GM21825 (cell line): ENCODE results near the gene EXOC7.
"Not testable (repeated sequence)": the region's sequence is repeated elsewhere in the genome, so short reads cannot be mapped to it uniquely, and the experiment has no call there.

Experiments
- ATAC-seq: cut with Tn5 transposase; IDR thresholded peaks from one replicate; pipeline ENCODE4 v1.9.1; 2021; ENCODE audit warnings: mild to moderate bottlenecking, moderate library complexity; ENCODE audit not compliant: unreplicated experiment

EXOC7 gene

GRCh38 chr17:76088868-76089576, 14.6 kb downstream of the EXOC7 start:
- ATAC-seq, result no peak

DNA sequence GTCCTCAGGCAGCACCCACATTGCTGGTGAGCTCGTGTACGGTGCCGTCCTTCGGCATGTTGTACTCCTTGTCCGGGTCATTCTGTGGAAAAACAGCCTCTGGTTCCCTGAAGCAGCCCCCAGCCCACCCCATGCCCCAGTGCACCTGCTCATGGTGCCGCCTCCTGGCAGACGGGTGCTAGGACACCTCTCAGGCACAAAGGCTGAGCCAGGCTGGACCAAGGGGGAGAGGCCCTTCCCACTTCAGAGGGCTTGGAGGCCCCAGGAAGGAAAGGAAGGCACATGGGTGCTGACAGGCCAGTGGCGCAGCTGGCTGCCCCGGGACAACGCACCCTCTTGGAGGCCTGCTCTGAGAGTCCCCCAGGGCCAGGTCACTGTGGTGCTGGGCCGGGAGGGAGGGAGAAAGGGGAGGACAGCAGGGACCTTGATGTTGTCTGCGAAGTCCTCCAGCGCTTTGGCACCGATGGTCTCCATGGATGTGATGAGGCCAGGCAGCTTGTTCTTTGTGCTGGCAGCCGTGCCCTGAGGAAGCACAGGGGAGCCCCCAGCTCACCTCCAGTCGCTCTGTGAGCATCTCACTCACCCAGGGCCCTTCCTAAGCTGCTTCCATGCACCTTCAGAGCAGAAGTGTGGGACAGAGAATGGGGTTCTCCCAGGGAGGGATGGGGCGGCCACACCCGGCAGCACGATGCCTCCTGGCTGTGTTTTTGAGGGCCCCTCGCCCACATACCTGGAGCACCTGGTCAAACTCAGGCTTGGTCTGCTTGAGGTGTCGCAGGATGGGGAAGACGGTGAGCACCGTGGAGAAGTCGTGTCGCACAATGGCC, 15.3 kb downstream of the EXOC7 start:
- no peak for ATAC-seq

- no peak for ATAC-seq
Observed at GRCh38 chr17:76087531-76087930, 16.1 kb downstream of the EXOC7 start.

GRCh38 chr17:76086384-76086783, 17.2 kb downstream of the EXOC7 start:
- no peak for ATAC-seq

GRCh38 chr17:76085731-76086366, 17.7 kb downstream of the EXOC7 start:
- ATAC-seq, result no peak

- no peak for ATAC-seq
Observed at GRCh38 chr17:76085066-76085730, 18.4 kb downstream of the EXOC7 start.

GRCh38 chr17:76083536-76084182, 19.9 kb downstream of the EXOC7 start:
- no peak for ATAC-seq

GRCh38 chr17:76082326-76083251, 21.0 kb downstream of the EXOC7 start:
- no peak for ATAC-seq

DNA sequence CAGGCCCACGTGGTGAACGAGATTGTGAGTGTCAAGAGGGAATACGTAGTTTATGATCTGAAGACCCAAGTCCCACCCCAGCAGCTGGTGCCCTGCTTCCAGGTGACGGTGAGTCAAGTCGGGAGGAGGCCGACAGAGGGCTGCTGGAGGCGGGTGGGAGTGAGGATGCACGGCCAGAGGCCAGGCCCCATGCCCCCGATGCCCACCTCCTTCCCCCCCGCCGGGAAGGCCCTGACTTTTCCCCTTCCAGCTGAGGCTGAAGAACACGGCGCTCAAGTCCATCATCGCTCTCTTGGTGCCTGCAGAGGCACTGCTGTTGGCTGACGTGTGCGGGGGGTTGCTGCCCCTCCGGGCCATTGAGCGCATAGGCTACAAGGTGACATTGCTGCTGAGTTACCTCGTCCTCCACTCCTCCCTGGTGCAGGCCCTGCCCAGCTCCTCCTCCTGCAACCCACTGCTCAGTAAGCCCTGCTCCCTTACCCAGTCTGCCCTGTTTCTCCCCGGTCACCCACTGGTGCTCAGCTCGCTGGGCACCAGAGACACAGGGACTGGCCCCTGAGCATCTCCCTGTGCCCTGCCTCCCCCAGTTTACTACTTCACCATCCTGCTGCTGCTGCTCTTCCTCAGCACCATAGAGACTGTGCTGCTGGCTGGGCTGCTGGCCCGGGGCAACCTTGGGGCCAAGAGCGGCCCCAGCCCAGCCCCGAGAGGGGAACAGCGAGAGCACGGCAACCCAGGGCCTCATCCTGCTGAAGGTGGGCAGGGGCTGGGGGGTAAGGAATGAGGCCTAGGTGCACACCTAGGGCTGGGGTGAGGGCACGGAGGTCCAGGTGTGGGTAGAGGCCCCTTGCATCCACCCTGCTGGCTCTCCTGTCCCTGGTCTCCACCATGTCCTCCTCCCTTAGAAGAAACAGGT, 22.0 kb downstream of the EXOC7 start:
- no peak for ATAC-seq

DNA sequence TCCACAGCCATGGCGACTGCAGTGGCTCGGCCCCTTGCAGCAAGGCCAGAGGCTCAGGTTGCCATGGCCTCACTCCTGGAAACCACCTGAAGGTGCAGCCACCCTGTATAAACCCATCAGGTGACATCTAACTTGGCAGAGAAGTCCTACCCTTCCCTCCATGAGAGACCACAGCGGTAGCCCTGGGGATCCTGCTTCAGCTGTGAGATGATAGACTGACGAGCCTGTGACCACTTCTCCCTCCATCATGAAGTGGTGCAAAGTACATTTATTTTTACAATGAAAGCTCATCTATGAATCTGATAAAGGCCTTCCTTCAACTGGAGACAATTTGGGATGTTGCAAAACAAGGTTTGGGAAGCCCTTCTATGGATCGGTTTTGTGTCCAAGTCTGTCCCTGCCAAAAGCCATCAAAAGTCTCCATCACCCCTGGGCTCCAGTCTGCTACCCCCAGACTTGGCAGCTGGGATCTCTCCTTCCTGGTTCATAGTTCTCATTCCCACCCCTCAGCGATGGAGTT, 22.8 kb downstream of the EXOC7 start:
- no peak for ATAC-seq

GRCh38 chr17:76079956-76080767, 23.4 kb downstream of the EXOC7 start:
- ATAC-seq, result no peak

DNA sequence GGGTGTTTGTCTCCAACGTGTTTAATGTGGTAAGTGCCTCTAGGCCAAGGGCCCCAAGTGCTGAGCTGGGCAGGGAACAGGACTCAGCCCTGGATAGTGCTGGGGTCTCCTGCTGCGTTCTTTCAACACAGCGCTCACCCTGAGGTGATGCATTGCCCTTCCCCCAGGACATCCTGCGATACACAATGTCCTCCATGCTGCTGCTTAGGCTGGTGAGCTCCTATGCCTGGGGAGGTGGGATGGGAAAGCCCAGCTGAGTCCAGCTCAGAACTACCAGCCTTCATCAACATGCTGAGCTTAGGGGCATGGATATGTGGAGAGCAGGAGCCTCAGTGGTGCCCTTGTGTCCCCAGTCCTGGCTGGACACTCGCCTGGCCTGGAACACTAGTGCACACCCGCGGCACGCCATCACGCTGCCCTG, 24.0 kb downstream of the EXOC7 start:
- ATAC-seq, result no peak

- no peak for ATAC-seq
Observed at GRCh38 chr17:76078860-76079534, 24.6 kb downstream of the EXOC7 start, which contains the start of gene ZACN. TSS of gene ZACN (plus strand) at chr17:76079182. CDS start at chr17:76079265, 83 bp downstream.

- ATAC-seq, result not testable (repeated sequence)
Observed at GRCh38 chr17:76078370-76078769, 25.2 kb downstream of the EXOC7 start.

GRCh38 chr17:76077584-76078110, 25.9 kb downstream of the EXOC7 start:
- ATAC-seq, result no peak

DNA sequence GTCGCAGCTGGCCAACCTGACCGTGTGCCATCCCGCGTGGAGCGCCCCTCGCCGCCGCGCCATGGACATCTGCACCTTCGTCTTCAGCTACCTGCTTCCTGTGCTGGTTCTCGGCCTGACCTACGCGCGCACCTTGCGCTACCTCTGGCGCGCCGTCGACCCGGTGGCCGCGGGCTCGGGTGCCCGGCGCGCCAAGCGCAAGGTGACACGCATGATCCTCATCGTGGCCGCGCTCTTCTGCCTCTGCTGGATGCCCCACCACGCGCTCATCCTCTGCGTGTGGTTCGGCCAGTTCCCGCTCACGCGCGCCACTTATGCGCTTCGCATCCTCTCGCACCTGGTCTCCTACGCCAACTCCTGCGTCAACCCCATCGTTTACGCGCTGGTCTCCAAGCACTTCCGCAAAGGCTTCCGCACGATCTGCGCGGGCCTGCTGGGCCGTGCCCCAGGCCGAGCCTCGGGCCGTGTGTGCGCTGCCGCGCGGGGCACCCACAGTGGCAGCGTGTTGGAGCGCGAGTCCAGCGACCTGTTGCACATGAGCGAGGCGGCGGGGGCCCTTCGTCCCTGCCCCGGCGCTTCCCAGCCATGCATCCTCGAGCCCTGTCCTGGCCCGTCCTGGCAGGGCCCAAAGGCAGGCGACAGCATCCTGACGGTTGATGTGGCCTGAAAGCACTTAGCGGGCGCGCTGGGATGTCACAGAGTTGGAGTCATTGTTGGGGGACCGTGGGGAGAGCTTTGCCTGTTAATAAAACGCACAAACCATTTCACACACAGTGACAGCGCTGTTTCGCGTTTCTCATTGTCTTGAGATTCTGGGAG, 26.6 kb downstream of the EXOC7 start:
- ATAC-seq, result no peak
